Measurements from ENCODE around the gene CELF2.

The CELF2 gene

GRCh38 chr10:11295492-11295891 lies 277.8 kb downstream of the CELF2 start (continued):
- no peak for TF ChIP-seq ZNF639 (tag by site-specific recombination; IDR thresholded peaks at IDR 0.05)
- TF ChIP-seq ZNF133 (tag by site-specific recombination; IDR thresholded peaks at IDR 0.05), result no peak

GRCh38 chr10:11297136-11297535 lies 279.5 kb downstream of the CELF2 start:
- CTCF ChIA-PET, result interaction anchor here (0.6 kb wide), 1 partner anchor 60 kb away, joined by 4 read pairs; no protein-coding TSS in a partner anchor
- TF ChIP-seq ZNF777 (tag by site-specific recombination; IDR thresholded peaks at IDR 0.05; ENCODE audit: borderline replicate concordance) (no peak), KLF17 (tag by site-specific recombination; IDR thresholded peaks at IDR 0.05) (no peak), ZNF548 (tag by site-specific recombination; IDR thresholded peaks at IDR 0.05) (no peak), ZNF677 (tag by site-specific recombination; IDR thresholded peaks at IDR 0.05) (no peak), ZFP69B (tag by site-specific recombination; IDR thresholded peaks at IDR 0.05) (no peak), ZNF791 (tag by site-specific recombination; IDR thresholded peaks at IDR 0.05) (no peak), ZNF571 (tag by site-specific recombination; IDR thresholded peaks at IDR 0.05) (no peak), KLF9 (tag by site-specific recombination; IDR thresholded peaks at IDR 0.05; ENCODE audit: low read depth) (no peak), ZNF292 (tag by site-specific recombination; IDR thresholded peaks at IDR 0.05; ENCODE audit: borderline replicate concordance, low read depth) (no peak)
- Histone ChIP-seq H3K9me3 (ENCODE audit: control insufficient read depth, insufficient read depth, low read depth, low read length) (no peaks in the 10 kb centered on the region), H3K4me3 (ENCODE audit: low read depth, low read length) (no peak overlapping the region), H3K4me1 (ENCODE audit: control insufficient read depth, insufficient read depth, low read length) (no peaks in the 10 kb centered on the region), H3K27ac (ENCODE audit: extremely low read depth, low read depth, low read length) (no peak overlapping the region), H3K36me3 (ENCODE audit: control insufficient read depth in 2 of 2, insufficient read depth in 1 of 2, low read length in 2 of 2) (peaks cover 4 to 8% of the 10 kb centered on the region in 2 experiments; a peak in 2 of 3 replicates)
- POLR2A ChIA-PET, result no interaction called here

GRCh38 chr10:11298116-11298515 lies 280.4 kb downstream of the CELF2 start:
- TF ChIP-seq REPIN1 (tag by site-specific recombination; IDR thresholded peaks at IDR 0.05; ENCODE audit: low read depth), result no peak
- TF ChIP-seq PRDM10 (tag by site-specific recombination; IDR thresholded peaks at IDR 0.05), result no peak
- no peak for TF ChIP-seq ZBTB8A (tag by site-specific recombination; IDR thresholded peaks at IDR 0.05)
- no peak for TF ChIP-seq PRDM4 (tag by site-specific recombination; IDR thresholded peaks at IDR 0.05)
- no peak for TF ChIP-seq ZFP69B (tag by site-specific recombination; IDR thresholded peaks at IDR 0.05)
- TF ChIP-seq ZNF24 (tag by site-specific recombination; IDR thresholded peaks at IDR 0.05), result no peak
- TF ChIP-seq ATF2 (tag by site-specific recombination; IDR thresholded peaks at IDR 0.05; ENCODE audit: low read depth), result no peak
- Histone ChIP-seq H3K4me3 (ENCODE audit: low read depth, low read length) (no peak overlapping the region), H3K27ac (ENCODE audit: extremely low read depth, low read depth, low read length) (no peak overlapping the region), H3K4me1 (ENCODE audit: control insufficient read depth, insufficient read depth, low read length) (no peaks in the 10 kb centered on the region), H3K36me3 (ENCODE audit: control insufficient read depth in 2 of 2, insufficient read depth in 1 of 2, low read length in 2 of 2) (peaks cover 4% of the 10 kb centered on the region in 2 experiments; a peak in 2 of 3 replicates), H3K9me3 (ENCODE audit: control insufficient read depth, insufficient read depth, low read depth, low read length) (no peaks in the 10 kb centered on the region)
- CTCF ChIA-PET, result no interaction called here
- POLR2A ChIA-PET, result no interaction called here
